Fibroblast of lung (primary cell): ENCODE results near the gene SMTN. TPM values are rescaled to one million over a fixed set of nuclear protein-coding genes. Genes with fewer than 3 reads are reported as not detected.

Experiments used
- DNase-seq, 2 donors: peaks; one replicate each; pipeline versions ENCODE4 v3.0.0 to v3.0.0-alpha.2; 2010; ENCODE audit warnings: low read depth in 2 of 2
- H2AFZ ChIP-seq: 2 replicates; pipeline ENCODE4 v1.5.1; 2012; ENCODE audit warnings: low read length, control low read depth, inconsistent platforms
- H3K27ac ChIP-seq: 2 replicates; pipeline ENCODE4 v1.5.1; 2011; ENCODE audit warnings: low read length, control low read depth; ENCODE audit not compliant: insufficient read depth
- H3K27me3 ChIP-seq: 2 replicates; pipeline ENCODE4 v1.5.1; 2011; ENCODE audit warnings: mild to moderate bottlenecking, low read length; ENCODE audit not compliant: control insufficient read depth, insufficient read depth
- H3K36me3 ChIP-seq: 2 replicates; pipeline ENCODE4 v1.5.1; 2011; ENCODE audit warnings: low read length; ENCODE audit not compliant: control insufficient read depth, insufficient read depth
- H3K4me1 ChIP-seq: 2 replicates; pipeline ENCODE4 v1.5.1; 2011; ENCODE audit warnings: low read length; ENCODE audit not compliant: control insufficient read depth, insufficient read depth; ENCODE audit errors: extremely low read depth
- H3K4me2 ChIP-seq: 2 replicates; pipeline ENCODE4 v1.5.1; 2011; ENCODE audit warnings: low read length, control low read depth; ENCODE audit not compliant: insufficient read depth; ENCODE audit errors: extremely low read depth
- H3K4me3 ChIP-seq, 4 experiments: fragments of 200-600 bp in 1 of 4; sonication (generic) in 1 of 4; replicated peaks in 1 of 4; 2 replicates each; pipeline ENCODE4 v1.5.1; 2011 to 2016; ENCODE audit warnings: low read length in 4 of 4, low read depth in 3 of 4, mild to moderate bottlenecking in 3 of 4, control low read depth in 2 of 4, inconsistent platforms in 1 of 4, mixed read lengths in 1 of 4; ENCODE audit not compliant: insufficient read depth in 1 of 4; ENCODE audit errors: control extremely low read depth in 1 of 4
- H3K79me2 ChIP-seq: 2 replicates; pipeline ENCODE4 v1.5.1; 2012; ENCODE audit warnings: mild to moderate bottlenecking, low read length, inconsistent platforms; ENCODE audit not compliant: control insufficient read depth, insufficient read depth
- H3K9ac ChIP-seq: 2 replicates; pipeline ENCODE4 v1.5.1; 2011; ENCODE audit warnings: mild to moderate bottlenecking, low read length, control low read depth; ENCODE audit not compliant: insufficient read depth
- H3K9me3 ChIP-seq: 2 replicates; pipeline ENCODE4 v1.5.1; 2012; ENCODE audit warnings: low read depth, low read length; ENCODE audit not compliant: control insufficient read depth, insufficient read depth
- H4K20me1 ChIP-seq: 2 replicates; pipeline ENCODE4 v1.5.1; 2011; ENCODE audit warnings: low read length; ENCODE audit not compliant: control insufficient read depth, insufficient read depth; ENCODE audit errors: extremely low read depth
- EZH2 ChIP-seq: IDR thresholded peaks from 2 replicates; pipeline ENCODE4 v1.5.1; 2012; ENCODE audit warnings: low read length, control low read depth, mild to moderate bottlenecking; ENCODE audit errors: missing control alignments
- polyA plus RNA-seq, 2 donors: library from polyadenylated mRNA; depleted of rRNA in 1 of 2; stranded (reverse) in 1 of 2; unstranded in 1 of 2; fragments of >200 nt; gene quantifications; 2 replicates each; pipeline ENCODE4 v1.2.1, GENCODE V29; 2011 to 2012; ENCODE audit warnings: missing spikeins in 1 of 2
- total RNA-seq: library from RNA; depleted of rRNA; stranded (reverse); fragments of >200 nt; gene quantifications from 2 replicates; pipeline ENCODE4 v1.2.1, GENCODE V29; 2014
- TF ChIP-seq, protein P1 (sequence below), 2 donors: IDR thresholded peaks in 1 of 2; conservative IDR thresholded peaks in 1 of 2; 1 replicate in 1 of 2; 2 replicates in 1 of 2; pipeline ENCODE4 v1.5.1; 2011 to 2012; ENCODE audit warnings: low read length in 2 of 2, control low read depth in 1 of 2, inconsistent platforms in 1 of 2, low read depth in 1 of 2, mild to moderate bottlenecking in 1 of 2

The SMTN gene
- total and polyA plus RNA-seq, 2 donors (not counting 1 experiment from before 2014, with no cell fraction given), result 43.7 to 95.1 TPM

DNA sequence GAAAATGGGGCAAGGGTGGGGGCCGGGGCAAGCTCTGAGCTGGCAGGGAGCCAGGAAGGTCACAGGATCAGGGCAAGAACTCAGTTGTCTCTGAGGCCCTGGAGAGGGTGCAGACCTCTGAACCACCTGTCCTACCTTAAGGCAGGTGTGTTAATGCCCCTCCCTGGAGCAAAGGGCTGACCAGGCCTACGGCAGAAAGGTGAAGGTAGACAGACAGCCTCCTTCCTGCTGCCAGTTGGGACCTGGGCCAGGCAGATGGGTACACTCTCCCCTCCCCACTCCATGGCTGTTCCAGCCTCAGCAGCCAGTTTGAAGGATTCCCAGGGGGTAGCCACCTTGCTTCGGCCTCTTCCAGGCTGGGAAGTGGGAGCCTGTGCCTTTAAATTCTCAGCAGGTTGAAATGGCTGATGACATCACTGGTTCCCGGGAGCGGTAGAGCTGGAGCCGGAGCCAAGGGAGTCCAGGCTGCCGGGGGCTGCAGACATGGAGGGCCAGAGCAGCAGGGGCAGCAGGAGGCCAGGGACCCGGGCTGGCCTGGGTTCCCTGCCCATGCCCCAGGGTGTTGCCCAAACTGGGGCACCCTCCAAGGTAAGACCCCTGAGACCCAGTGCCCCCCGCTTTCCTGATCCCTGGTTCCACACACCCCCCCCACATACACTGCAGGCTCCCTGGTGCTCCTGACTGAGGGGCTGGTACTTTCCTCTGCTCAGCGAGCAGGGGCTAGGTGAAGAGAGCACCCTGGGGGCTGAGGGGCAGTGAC, 41.6 kb downstream of the SMTN start, which contains the start of gene INPP5J:
TSS of gene INPP5J (plus strand) at position 435 of the 760 bp plus-strand sequence. CDS start at position 484, 49 bp downstream.
- Histone ChIP-seq H3K9me3 (no peaks in the 10 kb centered on the region), H3K9ac (peak within 1 kb of the TSS; percentile 8), H3K27me3 (no peaks in the 10 kb centered on the region), H3K4me1 (peaks cover 3% of the 10 kb centered on the region), H3K4me3 (peak within 1 kb of the TSS in 3 of 4 experiments; percentile 18 to 40 (median 40)), H3K36me3 (no peaks in the 10 kb centered on the region), H3K79me2 (no peaks in the 10 kb centered on the region), H4K20me1 (no peaks in the 10 kb centered on the region), H3K4me2 (peak within 1 kb of the TSS; percentile 71), H2AFZ (peak within 1 kb of the TSS; percentile 67), H3K27ac (no peak within 1 kb of the TSS)
- TF ChIP-seq, protein P1, sequence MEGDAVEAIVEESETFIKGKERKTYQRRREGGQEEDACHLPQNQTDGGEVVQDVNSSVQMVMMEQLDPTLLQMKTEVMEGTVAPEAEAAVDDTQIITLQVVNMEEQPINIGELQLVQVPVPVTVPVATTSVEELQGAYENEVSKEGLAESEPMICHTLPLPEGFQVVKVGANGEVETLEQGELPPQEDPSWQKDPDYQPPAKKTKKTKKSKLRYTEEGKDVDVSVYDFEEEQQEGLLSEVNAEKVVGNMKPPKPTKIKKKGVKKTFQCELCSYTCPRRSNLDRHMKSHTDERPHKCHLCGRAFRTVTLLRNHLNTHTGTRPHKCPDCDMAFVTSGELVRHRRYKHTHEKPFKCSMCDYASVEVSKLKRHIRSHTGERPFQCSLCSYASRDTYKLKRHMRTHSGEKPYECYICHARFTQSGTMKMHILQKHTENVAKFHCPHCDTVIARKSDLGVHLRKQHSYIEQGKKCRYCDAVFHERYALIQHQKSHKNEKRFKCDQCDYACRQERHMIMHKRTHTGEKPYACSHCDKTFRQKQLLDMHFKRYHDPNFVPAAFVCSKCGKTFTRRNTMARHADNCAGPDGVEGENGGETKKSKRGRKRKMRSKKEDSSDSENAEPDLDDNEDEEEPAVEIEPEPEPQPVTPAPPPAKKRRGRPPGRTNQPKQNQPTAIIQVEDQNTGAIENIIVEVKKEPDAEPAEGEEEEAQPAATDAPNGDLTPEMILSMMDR (conservative IDR thresholded peaks at IDR 0.05 in 1 of 2, IDR thresholded peaks at IDR 0.05 in 1 of 2; ENCODE audit: low read depth in 1 of 2, low read length in 2 of 2), result no peak
- TF ChIP-seq EZH2, result no peak
- DNase-seq, result peak; percentile 37 to 57

DNA sequence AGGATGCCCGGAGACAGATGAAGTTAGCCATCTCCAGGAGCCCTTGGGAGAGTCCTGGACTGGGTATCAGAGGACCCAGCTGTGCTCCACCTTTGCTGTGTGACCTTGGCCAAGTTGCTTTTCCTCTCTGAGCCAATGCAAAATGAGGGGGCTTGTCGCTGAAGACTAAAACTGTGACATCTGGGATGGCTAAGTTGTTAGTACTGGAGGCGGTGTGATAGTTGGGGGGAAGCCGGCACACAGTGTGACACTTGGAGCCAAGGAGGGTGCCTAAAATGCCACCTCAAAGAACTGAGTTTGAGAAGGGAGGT, 42.1 kb downstream of the SMTN start:
- Histone ChIP-seq H2AFZ (no peak overlapping the region), H3K4me3 (peak overlapping the region in 2 of 4 experiments; percentile 40)
- no peak for DNase-seq

DNA sequence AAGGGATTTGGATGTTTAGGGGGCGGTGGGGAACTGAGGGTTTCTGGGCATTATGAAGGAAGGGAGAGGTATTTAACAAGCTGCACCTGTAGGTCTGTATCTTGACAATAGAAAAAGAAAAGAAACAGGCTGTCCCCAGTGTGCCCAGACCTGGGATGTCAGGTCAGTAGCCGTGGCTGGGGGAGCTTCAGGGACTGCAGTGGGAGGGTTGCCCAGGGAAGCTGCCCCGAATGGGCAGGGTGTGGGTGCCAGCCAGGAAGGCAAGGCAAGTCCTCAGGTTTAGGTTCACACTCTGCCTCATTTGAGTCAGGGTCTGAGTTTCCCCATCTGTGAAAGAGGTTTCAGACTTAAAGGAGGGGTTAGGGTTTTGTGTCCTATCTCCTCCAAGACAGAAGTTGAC, 43.2 kb downstream of the SMTN start:
- no peak for DNase-seq
- H3K9me3 ChIP-seq, result no peaks in the 10 kb centered on the region
- no peak overlapping the region for H3K27ac ChIP-seq
- H3K4me2 ChIP-seq, result no peak overlapping the region
- H4K20me1 ChIP-seq, result no peaks in the 10 kb centered on the region
- H3K27me3 ChIP-seq, result no peaks in the 10 kb centered on the region
- H3K36me3 ChIP-seq, result no peaks in the 10 kb centered on the region
- H3K79me2 ChIP-seq, result no peaks in the 10 kb centered on the region
- peaks cover 3% of the 10 kb centered on the region for H3K4me1 ChIP-seq
- H2AFZ ChIP-seq, result no peak overlapping the region
- no peak overlapping the region for H3K4me3 ChIP-seq
- TF ChIP-seq, protein P1 (conservative IDR thresholded peaks at IDR 0.05 in 1 of 2, IDR thresholded peaks at IDR 0.05 in 1 of 2; ENCODE audit: low read depth in 1 of 2, low read length in 2 of 2), result no peak
- no peak for TF ChIP-seq EZH2
- no peak overlapping the region for H3K9ac ChIP-seq

More for the DNA sequence above, 42.1 kb downstream of the SMTN start:
- peaks cover 3% of the 10 kb centered on the region for H3K4me1 ChIP-seq
- H3K79me2 ChIP-seq, result no peaks in the 10 kb centered on the region
- H3K27me3 ChIP-seq, result no peaks in the 10 kb centered on the region
- H3K9me3 ChIP-seq, result no peaks in the 10 kb centered on the region
- H3K36me3 ChIP-seq, result no peaks in the 10 kb centered on the region
- H4K20me1 ChIP-seq, result no peaks in the 10 kb centered on the region
- TF ChIP-seq, protein P1 (conservative IDR thresholded peaks at IDR 0.05 in 1 of 2, IDR thresholded peaks at IDR 0.05 in 1 of 2; ENCODE audit: low read depth in 1 of 2, low read length in 2 of 2), result no peak
- TF ChIP-seq EZH2, result no peak
- H3K27ac ChIP-seq, result no peak overlapping the region
- H3K4me2 ChIP-seq, result no peak overlapping the region
- H3K9ac ChIP-seq, result no peak overlapping the region
